OCI-LY1 (cell line): ENCODE results near the gene ATG7.

ENCODE experiments used
- H2AFZ ChIP-seq: fragments of 200-600 bp; sonication (generic), shearing (Covaris generic); 2 replicates; pipeline ENCODE4 v1.6.0; 2014; ENCODE audit warnings: antibody characterized with exemption, mild to moderate bottlenecking, low read length
- H3F3A ChIP-seq: fragments of 200-600 bp; sonication (generic), shearing (Covaris generic); 2 replicates; pipeline ENCODE4 v1.6.0; 2014; ENCODE audit warnings: mild to moderate bottlenecking, antibody characterized with exemption, low read length, moderate library complexity; ENCODE audit not compliant: insufficient read depth
- H3K27ac ChIP-seq: fragments of 200-600 bp; sonication (generic); 2 replicates; pipeline ENCODE4 v1.5.1; 2014; ENCODE audit warnings: low read length, mixed run types, mild to moderate bottlenecking, low read depth; ENCODE audit not compliant: poor library complexity, severe bottlenecking
- H3K27me3 ChIP-seq: fragments of 200-600 bp; sonication (generic); 2 replicates; pipeline ENCODE4 v1.6.0; 2014; ENCODE audit warnings: antibody characterized with exemption, mild to moderate bottlenecking, low read length, moderate library complexity; ENCODE audit not compliant: insufficient read depth
- H3K36me3 ChIP-seq: fragments of 200-600 bp; sonication (generic); 2 replicates; pipeline ENCODE4 v1.6.1; 2014; ENCODE audit warnings: mild to moderate bottlenecking, antibody characterized with exemption, low read length, moderate library complexity, mixed read lengths; ENCODE audit not compliant: insufficient read depth
- H3K4me1 ChIP-seq: fragments of 200-600 bp; sonication (generic); 2 replicates; pipeline ENCODE4 v1.5.1; 2014; ENCODE audit warnings: mild to moderate bottlenecking, low read length, moderate library complexity; ENCODE audit not compliant: insufficient read depth, severe bottlenecking
- H3K4me2 ChIP-seq: fragments of 200-600 bp; sonication (generic), shearing (Covaris generic); 2 replicates; pipeline ENCODE4 v1.6.1; 2014; ENCODE audit warnings: low read length
- H3K4me3 ChIP-seq: fragments of 200-600 bp; sonication (generic); 2 replicates; pipeline ENCODE4 v1.5.1; 2014; ENCODE audit warnings: low read length, low read depth, mild to moderate bottlenecking, mixed read lengths; ENCODE audit not compliant: poor library complexity, severe bottlenecking
- H3K79me2 ChIP-seq: fragments of 200-600 bp; shearing (Covaris generic); 2 replicates; pipeline ENCODE4 v1.6.1; 2016; ENCODE audit warnings: mixed run types, low read length, mixed read lengths; ENCODE audit not compliant: insufficient read depth
- H3K9ac ChIP-seq: fragments of 200-600 bp; sonication (generic), shearing (Covaris generic); 2 replicates; pipeline ENCODE4 v1.6.1; 2014; ENCODE audit warnings: mild to moderate bottlenecking, low read length, mixed read lengths
- H3K9me2 ChIP-seq: fragments of 200-600 bp; sonication (generic), shearing (Covaris generic); 2 replicates; pipeline ENCODE4 v1.6.1; 2014; ENCODE audit warnings: low read depth, mild to moderate bottlenecking, low read length, mixed read lengths
- H3K9me3 ChIP-seq: fragments of 200-600 bp; shearing (Covaris generic); 2 replicates; pipeline ENCODE4 v1.6.1; 2014; ENCODE audit warnings: low read length, mixed read lengths
- H4K20me1 ChIP-seq: fragments of 200-600 bp; sonication (generic), shearing (Covaris generic); 2 replicates; pipeline ENCODE4 v1.6.0; 2016; ENCODE audit warnings: mild to moderate bottlenecking, low read length; ENCODE audit not compliant: insufficient read depth
- EZH2 ChIP-seq: fragments of 200-600 bp; sonication (generic), shearing (Covaris generic); IDR thresholded peaks from 2 replicates; pipeline ENCODE4 v1.8.0; 2017; ENCODE audit warnings: borderline replicate concordance, mixed run types, mild to moderate bottlenecking, antibody characterized with exemption, low read length, moderate library complexity, mixed read lengths
- TF ChIP-seq, protein P1 (sequence below): fragments of 200-600 bp; sonication (generic), shearing (Covaris generic); IDR thresholded peaks from 2 replicates; pipeline ENCODE4 v1.5.1; 2017; ENCODE audit warnings: mild to moderate bottlenecking, antibody characterized with exemption, low read length, moderate library complexity, mixed read lengths

ATG7 gene

GRCh38 chr3:11467875-11468274, 195.7 kb downstream of the ATG7 start:
- Histone ChIP-seq H3K36me3 (0 out of 2 replicates have a peak, but pooled peaks cover 11% of the 10 kb centered on the region), H2AFZ (no peak overlapping the region)

GRCh38 chr3:11470031-11470853, 198.0 kb downstream of the ATG7 start:
- Histone ChIP-seq H3K4me1 (no peaks in the 10 kb centered on the region), H3K27ac (no peak overlapping the region), H3K79me2 (no peaks in the 10 kb centered on the region), H3K4me3 (no peak overlapping the region), H3K9me2 (no peaks in the 10 kb centered on the region), H3K9me3 (no peaks in the 10 kb centered on the region), H3K36me3 (0 out of 2 replicates have a peak, but pooled peaks cover 11% of the 10 kb centered on the region), H3F3A (no peaks in the 10 kb centered on the region), H3K9ac (no peak overlapping the region), H3K27me3 (no peaks in the 10 kb centered on the region), H4K20me1 (no peaks in the 10 kb centered on the region), H2AFZ (no peak overlapping the region), H3K4me2 (no peak overlapping the region)
- TF ChIP-seq, protein P1, sequence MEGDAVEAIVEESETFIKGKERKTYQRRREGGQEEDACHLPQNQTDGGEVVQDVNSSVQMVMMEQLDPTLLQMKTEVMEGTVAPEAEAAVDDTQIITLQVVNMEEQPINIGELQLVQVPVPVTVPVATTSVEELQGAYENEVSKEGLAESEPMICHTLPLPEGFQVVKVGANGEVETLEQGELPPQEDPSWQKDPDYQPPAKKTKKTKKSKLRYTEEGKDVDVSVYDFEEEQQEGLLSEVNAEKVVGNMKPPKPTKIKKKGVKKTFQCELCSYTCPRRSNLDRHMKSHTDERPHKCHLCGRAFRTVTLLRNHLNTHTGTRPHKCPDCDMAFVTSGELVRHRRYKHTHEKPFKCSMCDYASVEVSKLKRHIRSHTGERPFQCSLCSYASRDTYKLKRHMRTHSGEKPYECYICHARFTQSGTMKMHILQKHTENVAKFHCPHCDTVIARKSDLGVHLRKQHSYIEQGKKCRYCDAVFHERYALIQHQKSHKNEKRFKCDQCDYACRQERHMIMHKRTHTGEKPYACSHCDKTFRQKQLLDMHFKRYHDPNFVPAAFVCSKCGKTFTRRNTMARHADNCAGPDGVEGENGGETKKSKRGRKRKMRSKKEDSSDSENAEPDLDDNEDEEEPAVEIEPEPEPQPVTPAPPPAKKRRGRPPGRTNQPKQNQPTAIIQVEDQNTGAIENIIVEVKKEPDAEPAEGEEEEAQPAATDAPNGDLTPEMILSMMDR: no peak
- TF ChIP-seq EZH2: no peak

More at GRCh38 chr3:11467875-11468274, 195.7 kb downstream of the ATG7 start:
- TF ChIP-seq EZH2: no peak
- TF ChIP-seq, protein P1: no peak
- no peaks in the 10 kb centered on the region for H3K27me3 ChIP-seq
- H4K20me1 ChIP-seq: no peaks in the 10 kb centered on the region
- no peaks in the 10 kb centered on the region for H3F3A ChIP-seq
- no peaks in the 10 kb centered on the region for H3K79me2 ChIP-seq
- no peaks in the 10 kb centered on the region for H3K9me2 ChIP-seq
- H3K9me3 ChIP-seq: no peaks in the 10 kb centered on the region
- H3K4me2 ChIP-seq: no peak overlapping the region
- H3K4me3 ChIP-seq: no peak overlapping the region
- no peak overlapping the region for H3K9ac ChIP-seq
- H3K4me1 ChIP-seq: no peaks in the 10 kb centered on the region
- H3K27ac ChIP-seq: no peak overlapping the region

- H3K4me1 ChIP-seq: no peaks in the 10 kb centered on the region
- TF ChIP-seq, protein P1: no peak
- TF ChIP-seq EZH2: no peak
- H3K36me3 ChIP-seq: no peaks in the 10 kb centered on the region
- H3K9me3 ChIP-seq: no peaks in the 10 kb centered on the region
- no peaks in the 10 kb centered on the region for H3K27me3 ChIP-seq
- H4K20me1 ChIP-seq: no peaks in the 10 kb centered on the region
- no peak overlapping the region for H3K4me2 ChIP-seq
- H3K79me2 ChIP-seq: no peaks in the 10 kb centered on the region
- no peaks in the 10 kb centered on the region for H3K9me2 ChIP-seq
- no peak overlapping the region for H3K27ac ChIP-seq
- H3F3A ChIP-seq: no peaks in the 10 kb centered on the region
- H3K4me3 ChIP-seq: no peak overlapping the region
- no peak overlapping the region for H2AFZ ChIP-seq
- no peak overlapping the region for H3K9ac ChIP-seq
Measured at GRCh38 chr3:11475324-11475723, 203.1 kb downstream of the ATG7 start.
